NAMALWA (cell line): ENCODE data around the gene JPT1.
A peak's percentile ranks its signal among the peaks of the same experiment; 100 is the strongest.
"Not testable (repeated sequence)": the region's sequence is repeated elsewhere in the genome, so short reads cannot be mapped to it uniquely, and the experiment has no call there.

Experiments used
- DNase-seq: peaks from one replicate; pipeline ENCODE4 v3.0.0-alpha.2; 2015; ENCODE audit warnings: low spot score

JPT1 gene

DNA sequence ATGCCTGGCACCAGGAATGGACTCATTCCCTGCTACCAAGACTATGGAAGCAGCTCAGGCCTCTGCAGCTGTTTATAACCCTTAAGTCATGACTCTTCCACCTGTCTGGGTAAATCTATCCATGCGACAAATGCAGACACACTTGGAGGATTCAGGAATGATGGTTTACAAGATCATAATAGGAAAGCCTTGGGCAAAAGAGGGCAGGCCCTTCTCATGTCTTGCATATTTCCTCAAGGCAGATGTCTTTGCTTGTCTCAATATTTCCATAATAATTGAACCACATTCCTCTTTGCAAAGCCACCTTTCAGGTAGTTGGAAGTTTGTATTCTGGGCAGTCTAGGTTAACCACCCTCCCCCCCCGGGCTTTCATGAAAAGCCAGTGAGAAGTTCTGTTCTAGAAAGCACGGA lies 884 bp upstream of the JPT1 start:
- DNase-seq: no peak

DNA sequence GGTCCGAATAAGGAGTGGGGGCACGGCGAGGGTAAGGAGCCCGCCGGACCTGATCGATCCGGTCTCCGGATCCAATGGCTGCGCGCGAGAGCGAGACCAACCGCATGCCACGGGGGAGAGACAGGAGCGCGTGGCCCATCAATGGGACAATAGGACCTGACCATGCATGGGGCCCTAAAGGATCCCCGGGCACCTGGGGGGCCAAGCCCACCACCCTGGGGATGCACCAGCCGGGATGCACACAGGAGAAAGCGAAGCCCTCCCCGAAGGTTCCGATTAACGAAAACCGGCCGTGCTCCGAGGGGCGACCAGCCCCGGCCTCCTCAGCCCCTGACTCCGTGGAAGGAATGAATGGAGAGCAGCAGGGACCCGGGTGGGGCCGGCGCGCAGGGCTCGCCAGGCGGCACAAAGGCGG lies 525 bp downstream of the JPT1 start:
- DNase-seq: peak; percentile 34

DNA sequence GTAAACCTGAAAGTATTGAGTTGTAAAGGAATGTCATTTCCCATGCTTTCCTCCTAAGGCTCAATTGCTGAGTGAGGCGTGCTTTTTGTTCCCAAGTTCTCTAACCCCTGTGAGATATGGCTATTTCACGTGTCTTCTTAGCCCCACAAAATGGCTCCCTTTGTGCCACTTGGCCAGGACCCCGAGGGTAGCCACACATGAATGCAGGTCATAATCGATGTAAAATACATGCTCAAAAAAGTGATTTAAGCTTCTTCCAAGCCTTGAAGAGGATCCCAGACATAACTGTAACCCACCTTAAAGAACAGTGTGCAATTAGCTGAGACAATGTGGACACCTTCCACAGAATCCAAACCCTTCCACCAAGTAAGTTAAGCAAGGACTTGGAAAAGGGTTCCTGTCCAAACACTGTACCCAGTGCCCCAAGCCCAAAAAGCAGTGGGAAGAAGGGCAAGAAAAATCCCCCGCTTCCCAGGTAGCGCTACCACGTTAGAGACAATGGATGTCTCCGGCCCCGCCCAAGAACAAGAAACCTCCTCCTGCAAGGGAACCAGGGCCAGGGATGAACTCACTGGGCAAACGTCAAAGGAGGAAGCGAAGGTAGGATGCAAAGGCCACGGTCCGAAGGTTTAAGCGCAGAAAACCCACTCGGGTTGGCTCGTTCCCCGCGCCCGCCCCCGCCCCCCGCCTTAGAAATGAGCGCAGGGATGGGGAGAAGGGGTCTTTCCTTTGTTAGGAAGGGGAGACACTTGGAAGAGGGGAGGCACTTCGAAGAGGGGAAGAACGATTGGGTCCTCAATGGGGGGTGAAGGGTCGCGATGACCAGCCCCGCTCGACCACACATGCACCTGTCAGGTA lies 1.2 kb downstream of the JPT1 start:
- peak; percentile 51 for DNase-seq

DNA sequence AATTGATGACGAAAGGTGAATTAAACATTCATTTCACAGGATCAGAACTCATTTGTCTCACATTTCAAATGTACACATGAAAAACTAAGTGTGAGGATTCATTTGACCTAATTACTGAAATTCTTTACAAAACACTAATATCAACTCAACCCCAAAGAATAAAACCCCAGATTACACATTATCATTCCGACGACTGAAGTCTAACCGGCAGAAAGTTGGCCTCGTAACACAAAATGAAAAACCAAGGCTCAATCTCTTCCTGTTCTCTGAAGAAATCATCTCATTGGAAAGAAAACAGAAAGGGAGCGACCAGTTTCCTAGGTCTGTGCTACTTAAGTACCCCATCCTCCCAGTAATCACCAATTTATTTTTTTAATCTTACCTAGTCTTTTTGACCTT lies 1.8 kb downstream of the JPT1 start:
- DNase-seq: no peak

DNA sequence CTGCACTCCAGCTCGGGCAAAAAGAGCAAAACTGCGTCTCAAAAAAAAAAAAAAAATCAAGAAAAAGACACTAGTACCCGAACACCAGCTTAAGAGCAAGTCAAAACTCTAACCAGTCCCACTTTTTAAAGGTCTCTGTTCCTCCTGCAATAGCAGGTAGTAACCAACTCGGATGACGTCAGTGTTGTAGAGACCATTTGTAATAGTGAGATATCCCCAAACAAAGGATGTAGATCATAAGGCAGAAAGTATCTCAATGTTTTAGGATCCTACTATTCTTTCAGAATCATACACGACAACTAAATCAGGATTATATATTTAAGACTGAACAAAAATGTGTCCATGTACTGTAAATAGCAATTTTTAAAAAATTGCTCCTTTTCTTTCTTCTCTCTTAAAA lies 2.4 kb downstream of the JPT1 start:
- no peak for DNase-seq

DNA sequence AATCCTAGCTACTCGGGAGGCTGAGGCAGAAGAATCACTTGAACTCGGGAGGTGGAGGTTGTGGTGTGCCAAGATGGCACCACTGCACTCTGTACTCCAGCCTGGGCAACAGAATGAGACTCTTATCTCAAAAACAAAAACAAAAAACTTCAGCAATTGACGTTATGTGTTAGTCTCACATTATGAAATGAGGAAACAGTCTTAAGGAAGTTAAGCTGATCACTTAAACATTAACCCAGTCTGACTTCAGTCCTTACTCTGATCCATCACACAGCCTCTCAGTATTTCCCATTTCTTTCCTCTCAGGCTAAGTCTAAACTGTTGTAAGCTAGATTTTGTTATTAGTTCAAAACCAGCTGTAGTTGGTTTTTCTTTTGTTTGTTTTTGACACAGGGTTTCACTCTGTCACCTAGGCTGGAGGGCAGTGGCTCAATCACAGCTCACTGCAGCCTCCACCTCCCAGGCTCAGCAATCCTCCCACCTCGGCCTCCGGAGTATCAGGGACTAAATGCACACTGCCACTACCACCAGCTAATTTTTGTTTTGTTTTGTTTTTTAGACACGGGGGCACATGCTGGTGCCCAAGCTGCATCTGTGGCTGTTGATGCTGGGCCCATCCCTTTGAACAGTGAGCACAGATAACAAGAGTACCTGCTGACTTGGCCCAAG lies 6.3 kb downstream of the JPT1 start:
- no peak for DNase-seq

DNA sequence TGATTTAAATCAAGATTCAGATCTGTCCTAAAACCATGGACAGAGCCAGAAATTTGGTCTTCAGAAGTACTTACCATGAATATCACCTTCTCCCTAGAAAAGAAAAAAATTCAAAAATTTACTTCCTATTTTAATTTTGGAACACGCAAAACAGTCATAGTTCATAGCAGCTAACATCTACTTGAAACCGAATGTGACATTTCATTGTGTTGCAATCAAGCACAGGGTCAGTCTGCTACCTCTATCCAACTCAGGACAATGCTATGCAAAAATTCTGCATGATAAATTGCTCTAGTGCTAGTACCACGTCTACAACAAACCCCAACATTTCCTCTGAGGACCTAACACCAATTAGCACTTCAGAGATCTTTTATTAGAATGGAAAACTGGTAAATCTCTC lies 7.7 kb downstream of the JPT1 start:
- no peak for DNase-seq

DNA sequence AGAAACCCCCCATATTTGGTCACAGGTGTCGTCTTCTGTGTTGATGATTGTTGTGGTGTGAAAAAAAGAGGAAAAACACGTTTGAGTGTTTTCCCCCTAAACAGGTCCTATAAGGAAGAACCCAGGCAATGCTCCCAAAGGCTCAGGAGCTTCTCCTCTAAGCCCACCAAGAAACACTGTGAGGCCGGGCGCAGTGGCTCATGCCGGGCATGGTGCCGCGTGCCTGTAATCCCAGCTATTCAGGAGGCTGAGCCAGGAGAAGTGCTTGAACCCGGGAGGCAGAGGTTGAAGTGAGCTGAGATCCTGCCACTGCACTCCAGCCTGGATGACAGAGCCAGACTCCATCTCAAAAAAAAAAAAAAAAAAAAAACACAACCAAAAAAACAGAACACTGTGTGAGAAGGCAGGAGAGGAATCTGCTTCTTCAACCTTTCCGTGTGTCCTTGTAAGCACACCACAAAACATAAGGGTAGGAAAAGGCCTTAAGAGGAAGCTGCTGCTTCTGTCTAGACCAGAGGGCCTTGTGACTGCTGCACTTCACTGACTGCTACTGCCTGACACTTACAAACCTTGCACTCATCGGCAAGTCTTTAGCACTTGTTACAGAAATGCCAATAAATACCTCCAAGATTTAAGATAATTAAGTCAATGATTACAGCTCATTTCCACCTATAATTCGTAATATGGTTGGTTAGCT lies 9.3 kb downstream of the JPT1 start:
- no peak for DNase-seq

DNA sequence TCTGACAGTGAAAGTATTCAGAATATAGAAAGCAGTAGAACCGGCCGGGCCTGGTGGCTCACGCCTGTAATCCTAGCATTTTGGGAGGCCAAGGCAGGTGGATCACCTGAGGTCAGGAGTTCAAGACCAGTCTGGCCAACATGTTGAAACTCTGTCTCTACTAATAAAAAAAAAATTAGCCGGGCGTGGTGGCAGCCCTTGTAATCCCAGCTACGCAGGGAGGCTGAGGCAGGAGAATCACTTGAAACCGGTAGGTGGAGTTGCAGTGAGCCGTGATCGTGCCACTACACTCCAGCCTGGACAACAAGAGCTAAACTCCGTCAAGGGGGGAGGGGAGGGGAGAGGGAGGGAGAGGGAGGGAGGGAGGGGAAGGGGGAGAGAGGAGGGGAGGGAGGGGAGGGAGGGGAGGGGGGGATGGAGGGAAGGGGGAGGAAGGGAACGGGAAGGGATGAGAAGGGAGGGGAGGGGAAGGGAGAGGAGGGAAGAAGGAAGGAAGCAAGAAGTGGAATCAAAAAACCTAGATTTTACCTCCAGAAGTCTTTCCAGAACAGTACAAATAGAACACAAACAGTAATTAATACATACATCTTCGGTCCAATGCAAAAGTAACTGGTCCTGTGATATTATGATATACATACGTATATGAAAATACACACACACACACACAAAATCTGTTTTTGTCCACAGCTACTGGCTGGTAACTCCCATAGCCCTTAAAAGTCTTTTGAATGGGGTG lies 11.9 kb downstream of the JPT1 start:
- DNase-seq: no peak

DNA sequence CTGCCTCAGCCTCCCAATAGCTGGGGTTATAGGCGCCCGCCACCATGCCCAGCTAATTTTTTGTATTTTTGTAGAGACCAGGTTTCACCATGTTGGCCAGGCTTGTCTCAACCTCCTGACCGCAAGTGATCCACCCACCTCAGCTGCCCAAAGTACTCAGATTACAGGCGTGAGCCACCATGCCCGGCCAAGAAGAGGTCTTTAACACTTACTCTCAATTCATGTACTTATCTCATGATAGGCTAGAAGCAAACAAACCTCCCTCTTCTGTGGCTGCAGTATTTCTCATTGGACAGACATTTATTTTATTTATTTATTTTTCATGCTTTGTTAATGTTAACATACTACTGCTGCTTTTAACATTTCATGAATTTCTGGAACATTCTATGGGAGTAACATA lies 15.8 kb downstream of the JPT1 start:
- DNase-seq: no peak

DNA sequence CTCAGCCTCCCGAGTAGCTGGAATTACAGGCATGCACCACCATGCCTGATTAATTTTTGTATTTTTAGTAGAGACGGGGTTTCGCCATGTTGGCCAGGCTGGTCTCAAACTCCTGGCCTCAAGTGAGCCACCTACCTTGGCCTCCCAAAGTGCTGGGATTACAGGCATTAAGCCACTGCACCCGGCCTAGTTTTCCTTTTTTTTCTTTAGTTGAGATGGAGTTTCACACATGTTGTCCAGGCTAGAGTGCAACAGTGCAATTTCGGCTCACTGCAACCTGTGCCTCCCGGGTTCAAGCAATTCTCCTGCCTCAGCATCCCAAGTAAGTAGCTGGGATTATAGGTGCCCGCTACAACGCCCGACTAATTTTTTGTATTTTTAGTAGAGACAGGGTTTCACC lies 16.6 kb downstream of the JPT1 start:
- DNase-seq: not testable (repeated sequence)

DNA sequence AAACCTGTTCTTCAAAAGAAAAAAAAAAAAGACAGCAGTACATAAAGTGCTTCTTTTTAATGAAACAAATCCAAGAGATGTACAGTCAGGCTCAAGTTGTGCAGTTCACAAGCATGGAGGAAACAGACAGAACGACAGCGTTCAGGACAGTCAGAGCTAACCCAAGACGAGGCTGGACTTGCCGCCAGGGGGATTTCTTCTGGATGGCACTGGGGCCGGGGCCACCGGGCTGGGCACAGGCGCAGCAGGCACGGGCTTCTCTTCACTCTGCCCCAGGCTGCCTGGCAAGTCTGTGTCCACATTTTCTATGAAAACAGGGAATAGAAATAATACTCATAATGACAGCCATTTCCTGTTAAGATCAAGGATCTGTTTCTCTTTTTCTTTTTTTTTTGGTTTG lies 18.4 kb downstream of the JPT1 start:
- no peak for DNase-seq

DNA sequence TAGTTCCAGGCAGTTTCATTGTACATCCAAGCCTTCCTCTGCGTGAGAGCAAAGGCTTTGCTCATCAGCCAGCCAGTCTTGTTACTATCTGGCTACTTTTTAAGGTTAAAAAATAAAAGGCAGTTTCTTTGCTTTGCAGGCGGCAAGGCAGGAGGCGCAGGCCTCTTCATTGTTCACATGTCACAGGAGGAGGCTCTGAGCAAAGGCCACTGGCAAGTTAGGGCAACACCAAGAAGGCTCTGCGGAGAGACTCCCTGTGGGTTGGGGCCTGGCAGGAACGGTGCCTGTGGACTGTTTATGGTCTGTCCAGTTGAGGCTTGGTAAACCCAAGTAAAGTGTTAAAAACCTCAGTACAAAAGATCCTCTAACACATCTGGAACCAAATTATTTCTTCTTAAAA lies 18.9 kb downstream of the JPT1 start:
- DNase-seq: no peak

DNA sequence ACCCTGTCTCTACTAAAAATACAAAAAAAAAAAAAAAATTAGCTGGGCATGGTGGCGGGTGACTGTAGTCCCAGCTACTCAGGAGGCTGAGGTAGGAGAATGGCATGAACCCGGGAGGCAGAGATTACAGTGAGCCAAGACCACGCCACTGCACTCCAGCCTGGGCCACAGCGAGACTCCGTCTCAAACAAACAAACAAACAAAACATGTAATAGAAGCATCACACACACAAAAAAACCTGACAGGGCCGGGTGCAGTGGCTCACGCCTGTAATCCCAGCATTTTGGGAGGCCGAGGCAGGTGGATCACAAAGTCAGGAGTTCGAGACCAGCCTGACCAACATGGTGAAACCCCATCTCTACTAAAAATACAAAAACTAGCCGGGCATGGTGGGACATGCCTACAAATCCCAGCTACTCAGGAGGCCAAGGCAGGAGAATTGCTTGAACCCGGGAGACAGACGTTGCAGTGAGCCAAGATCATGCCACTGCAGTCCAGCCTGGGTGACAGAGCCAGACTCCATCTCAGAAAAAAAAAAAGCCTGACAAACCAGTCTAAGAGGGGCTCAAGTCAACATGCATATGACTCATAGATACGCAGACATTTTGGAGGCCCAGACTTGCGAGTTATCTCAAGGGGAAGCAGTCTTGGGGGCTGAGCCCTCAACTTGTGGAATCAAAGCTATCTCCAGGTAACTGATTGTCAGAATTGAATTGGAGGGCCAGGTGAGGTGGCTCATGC lies 20.5 kb downstream of the JPT1 start:
- not testable (repeated sequence) for DNase-seq

DNA sequence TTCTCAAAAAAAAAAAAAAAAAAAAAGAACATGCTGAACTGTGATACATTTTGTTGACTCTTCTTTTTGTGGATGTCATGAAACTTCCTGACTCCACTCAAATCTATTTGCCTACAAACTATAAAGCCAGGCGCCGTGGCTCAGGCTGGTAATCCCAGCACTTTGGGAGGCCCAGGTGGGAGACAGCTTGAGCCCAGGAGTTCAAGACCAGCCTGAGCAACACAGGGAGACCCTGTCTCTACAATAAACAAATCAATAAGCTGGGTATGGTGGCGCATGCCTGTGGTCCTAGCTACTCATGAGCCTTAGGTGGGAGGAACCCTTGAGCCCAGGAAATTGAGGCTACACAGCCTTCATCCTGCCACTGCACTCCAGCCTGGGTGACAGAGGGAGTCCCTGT lies 21.3 kb downstream of the JPT1 start:
- no peak for DNase-seq

DNA sequence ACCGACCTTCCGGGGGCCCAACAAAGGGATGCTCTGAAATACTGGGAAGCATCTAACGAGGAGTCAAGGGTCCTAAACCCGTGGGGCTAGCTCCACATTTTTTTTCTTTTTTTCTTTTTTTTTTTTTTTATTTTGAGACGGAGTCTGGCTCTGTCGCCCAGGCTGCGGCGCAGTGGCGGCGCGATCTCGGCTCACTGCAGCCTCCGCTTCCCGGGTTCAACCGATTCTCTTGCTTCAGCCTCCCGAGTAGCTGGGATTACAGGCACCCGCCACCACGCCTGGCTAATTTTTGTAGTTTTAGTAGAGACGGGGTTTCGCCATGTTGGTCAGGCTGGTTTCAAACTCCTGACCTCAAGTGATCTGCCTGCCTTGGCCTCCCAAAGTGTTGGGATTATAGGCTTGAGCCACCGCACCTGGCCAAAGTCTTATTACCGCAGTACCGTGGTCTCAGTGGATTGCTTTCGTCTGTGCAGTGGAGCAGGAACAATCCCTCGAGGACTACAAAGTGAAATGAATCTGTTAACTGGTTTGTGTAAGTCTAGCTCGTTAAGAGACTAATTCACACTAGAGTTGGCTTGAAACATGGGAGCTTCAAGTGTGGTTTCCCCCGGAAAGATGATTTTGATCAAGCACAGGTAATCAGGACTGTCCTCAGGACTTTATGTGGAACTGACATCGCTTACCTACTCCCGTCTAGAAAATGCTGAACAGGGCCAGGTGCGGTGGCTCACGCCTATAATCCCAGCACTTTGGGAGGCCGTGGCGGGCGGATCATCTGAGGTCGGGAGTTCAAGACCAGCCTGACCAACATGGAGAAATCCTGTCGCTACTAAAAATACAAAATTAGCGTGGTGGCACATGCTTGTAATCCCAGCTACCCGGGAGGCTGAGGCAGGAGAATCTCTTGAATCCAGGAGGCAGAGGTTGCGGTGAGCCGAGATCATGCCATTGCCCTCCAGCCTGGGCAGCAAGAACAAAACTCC lies 22.0 kb downstream of the JPT1 start:
- DNase-seq: not testable (repeated sequence)

DNA sequence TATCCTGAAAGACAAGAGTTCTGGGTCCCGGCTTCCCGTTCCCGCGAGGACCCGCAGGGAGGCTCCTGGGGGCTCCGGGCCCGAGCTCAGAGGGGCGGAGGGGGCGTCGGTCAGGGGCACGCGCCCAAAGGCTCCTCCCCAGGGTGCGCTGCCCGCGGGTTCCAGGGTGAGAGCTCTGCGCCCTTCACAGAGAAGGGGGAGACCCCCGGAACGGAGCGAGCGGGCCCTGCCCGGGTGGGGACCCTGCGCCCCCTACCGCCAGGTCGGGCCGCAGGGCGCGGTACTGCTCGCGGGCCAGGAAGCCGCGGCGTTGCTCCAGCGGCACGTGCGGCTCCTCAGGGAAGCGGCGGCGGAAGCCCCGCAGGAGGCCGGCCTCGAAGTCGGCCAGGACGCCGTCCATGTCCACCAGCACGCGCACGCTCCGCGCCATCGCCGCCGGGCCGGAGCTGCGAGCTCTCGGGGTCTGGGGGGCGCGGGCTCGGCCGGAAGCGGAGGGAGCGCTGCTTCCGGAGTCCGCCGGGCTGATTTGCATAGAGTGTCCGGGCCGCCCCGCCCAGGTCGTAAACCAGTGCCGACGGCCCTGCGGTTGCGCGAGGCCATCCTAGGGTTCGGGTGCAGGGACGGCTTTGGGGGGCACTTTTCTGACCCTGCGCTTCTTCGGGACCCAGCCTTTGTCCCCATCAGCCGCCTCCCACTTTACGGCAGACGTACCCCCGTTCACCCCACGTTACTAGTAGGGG lies 22.9 kb downstream of the JPT1 start, which contains the start of gene NT5C:
Gene NT5C, minus strand, starts transcription at position 465 of the 740 bp plus-strand sequence. Its CDS starts 35 bp downstream, at position 430.
- DNase-seq: peak; percentile 85

DNA sequence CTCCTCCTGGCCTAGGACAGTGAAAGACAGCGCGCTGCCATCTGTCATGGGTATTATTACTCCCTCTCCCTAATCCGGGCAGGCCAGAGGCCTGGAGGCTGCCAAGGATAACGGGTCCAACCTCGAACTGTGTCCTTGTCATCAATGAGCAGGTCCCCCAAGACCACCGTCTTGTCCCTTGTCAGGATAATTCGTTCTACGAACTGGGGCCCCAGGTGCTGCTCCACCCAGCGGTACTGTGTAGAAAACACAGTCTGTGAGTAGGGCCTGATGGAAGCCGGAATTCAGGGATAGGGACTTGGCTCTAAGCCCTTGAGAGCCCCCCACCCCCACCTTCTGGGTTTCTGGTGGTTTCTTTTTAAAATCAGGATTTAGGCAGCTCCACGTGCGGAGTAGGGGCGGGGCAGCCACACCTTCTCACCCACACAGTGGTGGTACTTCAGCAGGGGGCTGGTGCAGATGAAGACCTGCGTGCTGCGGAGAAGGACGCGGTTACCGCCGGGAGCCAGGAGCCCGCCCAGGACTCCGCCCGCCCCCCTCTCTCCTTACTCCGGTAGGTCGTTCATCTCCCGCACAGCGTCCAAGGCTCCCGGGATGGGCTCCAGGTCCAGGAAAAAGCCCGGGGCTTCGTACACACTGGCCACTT lies 23.6 kb downstream of the JPT1 start:
- DNase-seq: peak; percentile 71

DNA sequence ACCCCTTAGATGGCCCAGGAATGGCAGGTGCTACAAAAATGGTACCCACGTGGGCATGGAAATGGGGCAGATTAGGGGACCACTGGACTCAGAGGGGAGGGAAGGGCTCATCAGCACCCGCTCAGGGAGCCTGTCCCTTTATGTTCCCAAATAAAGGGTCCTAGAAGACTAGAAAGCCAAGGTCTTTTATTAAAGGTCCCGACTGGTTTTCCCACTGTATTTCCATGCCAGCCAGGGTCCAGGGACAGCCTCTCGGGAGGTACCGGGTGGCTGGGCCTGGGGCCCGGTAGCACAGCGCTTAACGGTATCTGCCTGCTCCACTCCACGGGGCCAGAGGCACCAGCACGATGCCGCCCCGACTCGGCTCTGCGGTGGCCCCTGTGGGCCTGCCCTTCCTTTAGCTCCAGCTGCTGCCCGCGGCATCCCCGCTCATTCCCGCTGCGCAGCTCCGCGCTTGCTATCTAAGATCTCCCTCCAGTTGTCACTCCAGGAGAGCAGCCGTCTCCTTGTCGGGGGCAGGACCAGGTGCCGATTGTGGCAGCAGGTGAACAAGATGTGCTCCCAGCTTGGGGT lies 24.2 kb downstream of the JPT1 start:
- no peak for DNase-seq
